Type B pancreatic cell (in vitro differentiated cells): Measurements from ENCODE around the gene NECTIN4. TPM values are rescaled to one million over a fixed set of nuclear protein-coding genes. Genes with fewer than 3 reads are reported as not detected.
A peak's percentile ranks its signal among the peaks of the same experiment; 100 is the strongest.

Experiments used
- DNase-seq: peaks from one replicate; pipeline ENCODE4 v3.0.0; 2021; ENCODE audit warnings: mixed read lengths; ENCODE audit not compliant: unreplicated experiment; ENCODE audit errors: extremely low spot score
- H3K27ac Mint-ChIP-seq: 2 replicates; pipeline ENCODE4 v1.8.0; 2021; ENCODE audit warnings: mild to moderate bottlenecking, mixed read lengths
- H3K27me3 Mint-ChIP-seq: 2 replicates; pipeline ENCODE4 v1.8.0; 2021; ENCODE audit warnings: mixed read lengths
- H3K36me3 Mint-ChIP-seq: 2 replicates; pipeline ENCODE4 v1.8.0; 2021; ENCODE audit warnings: mixed read lengths
- H3K4me1 Mint-ChIP-seq: one replicate; pipeline ENCODE4 v1.8.0; 2021; ENCODE audit warnings: mixed read lengths; ENCODE audit not compliant: unreplicated experiment
- H3K4me3 Mint-ChIP-seq: 2 replicates; pipeline ENCODE4 v1.8.0; 2021; ENCODE audit warnings: mild to moderate bottlenecking, mixed read lengths
- H3K9me3 Mint-ChIP-seq: 2 replicates; pipeline ENCODE4 v1.8.0; 2021; ENCODE audit warnings: mixed read lengths
- total RNA-seq: library from RNA; stranded (reverse); gene quantifications from 2 replicates; pipeline ENCODE4 v1.2.1, GENCODE V29; 2021; ENCODE audit warnings: low replicate concordance
- TF ChIP-seq, protein P1 (sequence below): fragments of 200-600 bp; sonication (generic); conservative IDR thresholded peaks from 2 replicates; pipeline ENCODE4 v1.5.0; 2021; ENCODE audit warnings: antibody characterized with exemption, mild to moderate bottlenecking

Gene NECTIN4
- total RNA-seq, 1 donor from 2014 or later = 57.7 TPM

DNA sequence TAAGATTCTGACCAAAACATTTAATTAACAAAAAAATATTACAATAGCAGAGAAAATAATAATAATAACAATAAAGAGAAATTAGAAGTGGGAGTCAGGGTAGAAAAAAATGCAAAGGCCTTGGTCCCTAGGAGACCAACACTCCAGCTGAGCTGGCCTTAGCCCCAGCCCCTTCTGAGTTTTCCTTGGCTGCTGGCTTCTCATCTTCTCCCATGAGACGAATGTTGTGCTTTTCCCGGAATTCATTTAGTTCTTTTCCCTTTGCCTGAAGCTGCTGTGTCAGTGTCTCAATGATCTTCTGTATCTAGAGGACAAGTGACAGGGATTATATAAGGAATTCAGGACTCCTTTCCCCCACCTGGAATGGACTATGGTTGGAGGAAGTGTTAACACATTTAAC, 11.2 kb upstream of the NECTIN4 start:
- peaks cover 8% of the 10 kb centered on the region for H3K36me3 Mint-ChIP-seq
- H3K9me3 Mint-ChIP-seq = no peaks in the 10 kb centered on the region
- H3K27me3 Mint-ChIP-seq = peaks cover 4% of the 10 kb centered on the region
- no peak for DNase-seq
- TF ChIP-seq, protein P1, sequence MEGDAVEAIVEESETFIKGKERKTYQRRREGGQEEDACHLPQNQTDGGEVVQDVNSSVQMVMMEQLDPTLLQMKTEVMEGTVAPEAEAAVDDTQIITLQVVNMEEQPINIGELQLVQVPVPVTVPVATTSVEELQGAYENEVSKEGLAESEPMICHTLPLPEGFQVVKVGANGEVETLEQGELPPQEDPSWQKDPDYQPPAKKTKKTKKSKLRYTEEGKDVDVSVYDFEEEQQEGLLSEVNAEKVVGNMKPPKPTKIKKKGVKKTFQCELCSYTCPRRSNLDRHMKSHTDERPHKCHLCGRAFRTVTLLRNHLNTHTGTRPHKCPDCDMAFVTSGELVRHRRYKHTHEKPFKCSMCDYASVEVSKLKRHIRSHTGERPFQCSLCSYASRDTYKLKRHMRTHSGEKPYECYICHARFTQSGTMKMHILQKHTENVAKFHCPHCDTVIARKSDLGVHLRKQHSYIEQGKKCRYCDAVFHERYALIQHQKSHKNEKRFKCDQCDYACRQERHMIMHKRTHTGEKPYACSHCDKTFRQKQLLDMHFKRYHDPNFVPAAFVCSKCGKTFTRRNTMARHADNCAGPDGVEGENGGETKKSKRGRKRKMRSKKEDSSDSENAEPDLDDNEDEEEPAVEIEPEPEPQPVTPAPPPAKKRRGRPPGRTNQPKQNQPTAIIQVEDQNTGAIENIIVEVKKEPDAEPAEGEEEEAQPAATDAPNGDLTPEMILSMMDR = no peak
- H3K4me1 Mint-ChIP-seq = peaks cover 11% of the 10 kb centered on the region
- no peak overlapping the region for H3K27ac Mint-ChIP-seq
- H3K4me3 Mint-ChIP-seq = no peak overlapping the region

DNA sequence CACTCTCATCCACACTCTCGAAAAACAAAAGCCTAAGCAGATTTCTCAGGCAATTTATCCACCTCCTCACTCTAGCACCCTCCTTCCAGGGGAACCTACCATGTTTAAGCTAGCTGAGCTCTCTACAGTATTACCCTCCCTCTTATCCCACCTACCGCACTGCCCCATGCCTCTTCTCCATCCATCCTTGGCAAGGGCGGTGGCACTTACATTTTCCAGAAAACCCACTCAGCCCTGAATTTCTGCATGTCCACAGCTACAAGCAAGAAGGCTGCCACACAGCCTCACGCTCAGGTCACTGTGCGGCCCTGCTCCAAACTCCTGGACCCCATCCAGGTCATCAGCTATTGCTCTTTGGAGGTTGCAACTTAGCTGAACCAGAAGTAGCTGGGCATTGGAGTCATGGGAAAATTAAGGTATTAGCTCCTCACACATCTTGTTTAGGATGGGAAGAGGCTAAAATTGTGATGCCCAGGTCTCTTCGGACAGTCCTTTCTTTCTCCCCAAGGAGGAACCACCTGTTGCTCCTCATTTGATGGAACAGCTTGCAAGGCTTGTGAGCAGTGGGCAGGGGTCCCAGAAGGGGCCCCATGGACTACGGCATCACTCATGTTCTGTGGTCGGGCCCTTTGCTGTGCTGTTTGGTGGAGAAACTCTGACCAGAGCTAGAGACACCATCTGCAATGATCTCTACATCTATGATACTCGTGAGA, 9.9 kb upstream of the NECTIN4 start:
- H3K27ac Mint-ChIP-seq = peak overlapping the region; percentile 77
- H3K4me1 Mint-ChIP-seq = peaks cover 11% of the 10 kb centered on the region
- H3K27me3 Mint-ChIP-seq = peaks cover 4% of the 10 kb centered on the region
- peak overlapping the region; percentile 87 for H3K4me3 Mint-ChIP-seq
- no peak for DNase-seq
- TF ChIP-seq, protein P1 = no peak
- no peaks in the 10 kb centered on the region for H3K9me3 Mint-ChIP-seq
- peaks cover 5% of the 10 kb centered on the region for H3K36me3 Mint-ChIP-seq

DNA sequence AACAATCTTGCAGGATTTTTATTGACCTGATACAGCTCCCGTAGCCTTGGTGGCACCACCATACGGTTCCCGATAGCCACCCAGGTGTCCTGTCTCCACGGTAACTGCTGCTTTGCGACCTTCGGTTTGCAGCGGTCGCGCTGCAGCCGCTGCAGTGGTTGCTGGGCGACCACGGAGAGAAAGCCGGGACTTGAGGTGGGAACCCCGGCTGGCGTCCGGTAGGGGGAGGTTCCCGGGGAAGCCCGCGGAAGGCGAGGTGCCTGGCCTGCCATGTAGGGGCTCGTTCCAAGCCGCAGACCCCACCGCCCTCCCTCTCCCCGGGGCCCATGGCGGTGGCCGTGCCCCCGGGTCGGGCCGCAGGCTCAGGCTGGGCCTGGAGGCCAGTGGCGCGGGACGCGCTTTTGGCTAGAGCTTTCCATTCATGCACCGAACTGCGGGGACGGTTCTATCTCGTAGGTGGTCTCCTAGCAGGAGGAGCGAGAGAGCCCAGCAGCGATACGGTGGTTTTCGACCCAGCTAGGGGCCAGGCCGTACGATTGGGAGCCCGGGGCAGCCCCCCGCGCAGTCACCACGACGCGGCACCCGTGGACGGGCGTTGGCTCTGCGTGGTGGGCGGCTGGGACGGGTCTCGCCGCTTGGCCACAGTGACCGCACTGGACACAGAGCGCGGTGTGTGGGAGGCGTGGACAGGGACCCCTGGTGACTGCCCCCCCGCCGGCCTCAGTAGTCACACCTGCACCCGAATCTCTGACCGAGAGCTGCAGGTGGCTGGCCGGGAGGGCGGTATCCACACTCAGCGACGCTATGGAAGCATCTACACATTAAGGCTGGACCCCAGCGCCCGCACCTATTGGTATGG, 9.1 kb upstream of the NECTIN4 start, which contains the start of gene KLHDC9:
TSS of gene KLHDC9 (plus strand) at position 152 of the 859 bp plus-strand sequence. CDS start at position 327, 175 bp downstream.
- no peaks in the 10 kb centered on the region for H3K9me3 Mint-ChIP-seq
- DNase-seq = peak; percentile 87
- H3K27me3 Mint-ChIP-seq = peaks cover 4% of the 10 kb centered on the region
- H3K36me3 Mint-ChIP-seq = peaks cover 5% of the 10 kb centered on the region
- H3K27ac Mint-ChIP-seq = peak within 1 kb of the TSS; percentile 96
- TF ChIP-seq, protein P1 = no peak
- peaks cover 11% of the 10 kb centered on the region for H3K4me1 Mint-ChIP-seq
- peak within 1 kb of the TSS; percentile 87 for H3K4me3 Mint-ChIP-seq

DNA sequence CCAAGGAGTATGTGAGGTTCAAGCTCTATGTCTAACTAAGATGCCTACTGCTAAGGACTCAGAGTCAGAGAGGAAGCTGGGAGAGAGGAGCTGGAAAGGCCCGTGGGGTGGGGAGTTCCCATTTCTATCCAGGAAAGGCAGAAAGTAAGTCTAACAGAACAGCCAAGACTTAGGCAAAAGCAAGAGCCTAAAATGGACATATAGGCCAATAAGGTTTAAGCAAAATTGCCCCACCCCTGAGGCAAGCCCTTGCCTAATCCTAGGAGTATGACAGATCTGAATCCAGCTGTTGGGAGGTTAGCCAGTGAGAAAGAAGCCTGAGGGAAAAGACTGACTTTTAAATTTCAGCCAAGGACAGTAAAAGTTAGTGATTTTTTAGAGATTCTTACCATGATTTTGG, 7.2 kb upstream of the NECTIN4 start:
- Mint-ChIP-seq H3K36me3 (no peaks in the 10 kb centered on the region), H3K9me3 (no peaks in the 10 kb centered on the region), H3K27me3 (peaks cover 4% of the 10 kb centered on the region), H3K4me1 (peaks cover 11% of the 10 kb centered on the region), H3K4me3 (peak overlapping the region; percentile 87), H3K27ac (peak overlapping the region; percentile 96)
- TF ChIP-seq, protein P1 = no peak
- no peak for DNase-seq

DNA sequence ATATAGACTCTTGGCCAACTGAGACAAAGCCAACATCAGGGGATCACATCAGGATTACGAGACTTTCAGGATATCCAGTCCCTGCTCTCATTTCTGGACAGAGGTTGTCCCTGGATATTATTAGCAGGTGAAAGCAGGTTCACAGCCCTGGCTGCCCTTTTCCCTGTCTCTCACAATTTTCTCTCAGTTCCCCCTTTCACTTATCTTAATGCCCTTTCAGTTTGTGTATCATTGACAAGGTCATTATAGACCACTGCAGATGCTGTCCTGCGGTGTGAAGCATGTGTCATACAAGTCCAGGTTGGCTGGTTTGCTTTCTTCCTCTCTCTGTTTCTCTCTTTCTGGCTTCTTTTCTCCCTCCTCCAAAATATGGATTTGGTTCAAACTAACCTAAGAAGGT, 6.7 kb upstream of the NECTIN4 start:
- peaks cover 11% of the 10 kb centered on the region for H3K4me1 Mint-ChIP-seq
- TF ChIP-seq, protein P1 = no peak
- H3K36me3 Mint-ChIP-seq = no peaks in the 10 kb centered on the region
- DNase-seq = no peak
- peak overlapping the region; percentile 87 for H3K4me3 Mint-ChIP-seq
- peaks cover 4% of the 10 kb centered on the region for H3K27me3 Mint-ChIP-seq
- H3K9me3 Mint-ChIP-seq = no peaks in the 10 kb centered on the region
- peak overlapping the region; percentile 96 for H3K27ac Mint-ChIP-seq
